Prostate gland (tissue), 2 donors: ENCODE results near the gene CARMIL1.

Experiments
- POLR2A ChIP-seq: fragments of 450-650 bp; IDR thresholded peaks from one replicate; pipeline ENCODE4 v1.6.1; 2016; ENCODE audit warnings: antibody characterized with exemption, mild to moderate bottlenecking
- POLR2AphosphoS5 ChIP-seq: sonication (generic); formaldehyde crosslinking; IDR thresholded peaks from one replicate; pipeline ENCODE4 v1.6.1; 2017; ENCODE audit warnings: antibody characterized with exemption
- TF ChIP-seq, protein P1 (sequence below), 4 experiments: fragments of 200-600 bp in 2 of 4; fragments of 450-650 bp in 2 of 4; sonication (generic) in 2 of 4; IDR thresholded peaks; 1 replicate in 3 of 4; 2 replicates in 1 of 4; pipeline ENCODE4 v1.5.1; 2016 to 2019; ENCODE audit warnings: antibody characterized with exemption in 4 of 4, mild to moderate bottlenecking in 2 of 4, moderate library complexity in 2 of 4

- TF ChIP-seq POLR2AphosphoS5 (no peak), POLR2A (no peak)
- TF ChIP-seq, protein P1, sequence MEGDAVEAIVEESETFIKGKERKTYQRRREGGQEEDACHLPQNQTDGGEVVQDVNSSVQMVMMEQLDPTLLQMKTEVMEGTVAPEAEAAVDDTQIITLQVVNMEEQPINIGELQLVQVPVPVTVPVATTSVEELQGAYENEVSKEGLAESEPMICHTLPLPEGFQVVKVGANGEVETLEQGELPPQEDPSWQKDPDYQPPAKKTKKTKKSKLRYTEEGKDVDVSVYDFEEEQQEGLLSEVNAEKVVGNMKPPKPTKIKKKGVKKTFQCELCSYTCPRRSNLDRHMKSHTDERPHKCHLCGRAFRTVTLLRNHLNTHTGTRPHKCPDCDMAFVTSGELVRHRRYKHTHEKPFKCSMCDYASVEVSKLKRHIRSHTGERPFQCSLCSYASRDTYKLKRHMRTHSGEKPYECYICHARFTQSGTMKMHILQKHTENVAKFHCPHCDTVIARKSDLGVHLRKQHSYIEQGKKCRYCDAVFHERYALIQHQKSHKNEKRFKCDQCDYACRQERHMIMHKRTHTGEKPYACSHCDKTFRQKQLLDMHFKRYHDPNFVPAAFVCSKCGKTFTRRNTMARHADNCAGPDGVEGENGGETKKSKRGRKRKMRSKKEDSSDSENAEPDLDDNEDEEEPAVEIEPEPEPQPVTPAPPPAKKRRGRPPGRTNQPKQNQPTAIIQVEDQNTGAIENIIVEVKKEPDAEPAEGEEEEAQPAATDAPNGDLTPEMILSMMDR (IDR thresholded peaks at IDR 0.05), result no peak
Measured at GRCh38 chr6:25476126-25476525, 197.0 kb downstream of the CARMIL1 start.
